ENCODE data around the gene CREB1.

Gene CREB1

GRCh38 chr2:207546822-207547221 is 17.1 kb downstream of the CREB1 start:
- FAIRE-seq: no peak

- FAIRE-seq: no peak
These were observed 19.4 kb downstream of the CREB1 start for GRCh38 chr2:207549145-207549544.

GRCh38 chr2:207558079-207558491 is 28.3 kb downstream of the CREB1 start:
- no peak for FAIRE-seq

- no peak for FAIRE-seq
These were observed 31.8 kb downstream of the CREB1 start for GRCh38 chr2:207561386-207562080.

GRCh38 chr2:207565736-207566500 is 36.2 kb downstream of the CREB1 start:
- no peak for FAIRE-seq

- no peak for FAIRE-seq
These were observed 37.9 kb downstream of the CREB1 start for GRCh38 chr2:207567671-207568070.

- no peak for FAIRE-seq
These were observed 41.6 kb downstream of the CREB1 start for GRCh38 chr2:207571370-207571769.

- FAIRE-seq: no peak
These were observed 55.2 kb downstream of the CREB1 start for GRCh38 chr2:207584952-207585351.

GRCh38 chr2:207587305-207587704 is 57.5 kb downstream of the CREB1 start:
- no peak for FAIRE-seq

GRCh38 chr2:207589143-207589542 is 59.4 kb downstream of the CREB1 start:
- no peak for FAIRE-seq

GRCh38 chr2:207593277-207593676 is 63.5 kb downstream of the CREB1 start:
- FAIRE-seq: no peak

GRCh38 chr2:207594264-207594663 is 64.5 kb downstream of the CREB1 start:
- FAIRE-seq: no peak

- no peak for FAIRE-seq
These were observed 65.0 kb downstream of the CREB1 start for GRCh38 chr2:207594731-207595130.

- no peak for FAIRE-seq
These were observed 69.9 kb downstream of the CREB1 start for GRCh38 chr2:207599636-207600035.

- no peak for FAIRE-seq
These were observed 70.5 kb downstream of the CREB1 start for GRCh38 chr2:207600231-207600630.

- FAIRE-seq: no peak
These were observed 72.0 kb downstream of the CREB1 start for GRCh38 chr2:207601774-207602173.

- FAIRE-seq: no peak
These were observed 73.7 kb downstream of the CREB1 start for GRCh38 chr2:207603486-207603885.

- FAIRE-seq: no peak
These were observed 76.6 kb downstream of the CREB1 start for GRCh38 chr2:207606399-207606798.

GRCh38 chr2:207606829-207607228 is 77.1 kb downstream of the CREB1 start:
- FAIRE-seq: no peak

- FAIRE-seq: no peak
These were observed 83.0 kb downstream of the CREB1 start for GRCh38 chr2:207612714-207613113.

GRCh38 chr2:207614824-207615223 is 85.1 kb downstream of the CREB1 start:
- FAIRE-seq: no peak

- no peak for FAIRE-seq
These were observed 86.4 kb downstream of the CREB1 start for GRCh38 chr2:207616185-207616584.

- FAIRE-seq: no peak
These were observed 87.4 kb downstream of the CREB1 start for GRCh38 chr2:207617011-207617671.

- FAIRE-seq: no peak
These were observed 90.0 kb downstream of the CREB1 start for GRCh38 chr2:207619764-207620203.
